Cerebellar nuclear complex (tissue), 1 donor: ENCODE results near the gene GGACT.
"Not testable (repeated sequence)": the region's sequence is repeated elsewhere in the genome, so short reads cannot be mapped to it uniquely, and the experiment has no call there.

Source experiments
- DNase-seq, 2 experiments: peaks; one replicate each; lab custom pipeline; 2025; lab: John Stamatoyannopoulos, UW

GGACT gene

DNA sequence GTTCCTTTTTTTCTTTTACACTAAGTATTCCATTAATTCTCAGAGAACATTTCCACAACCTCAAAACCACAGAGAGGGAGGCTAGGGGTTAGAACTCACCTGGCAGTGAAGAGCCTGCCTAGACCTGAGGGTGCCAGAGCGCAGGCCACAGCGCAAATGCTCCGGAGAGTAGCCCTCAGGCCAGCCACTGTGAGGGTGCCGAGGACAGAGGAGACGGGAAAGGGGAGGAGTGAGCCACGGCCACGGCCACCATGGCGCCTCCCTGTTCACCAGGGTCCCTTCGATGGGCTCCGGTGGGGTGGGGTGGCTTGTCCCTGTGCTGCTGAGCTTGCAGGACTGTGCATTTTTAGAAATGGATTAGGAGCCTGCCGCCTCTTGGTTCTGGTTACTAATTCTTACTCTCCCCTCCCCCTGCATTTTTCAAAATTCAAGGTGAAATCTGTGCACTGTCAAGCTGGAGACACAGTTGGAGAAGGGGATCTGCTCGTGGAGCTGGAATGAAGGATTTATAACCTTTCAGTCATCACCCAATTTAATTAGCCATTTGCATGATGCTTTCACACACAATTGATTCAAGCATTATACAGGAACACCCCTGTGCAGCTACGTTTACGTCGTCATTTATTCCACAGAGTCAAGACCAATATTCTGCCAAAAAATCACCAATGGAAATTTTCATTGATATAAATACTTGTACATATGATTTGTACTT, 58.8 kb downstream of the GGACT start:
- DNase-seq: no peak

DNA sequence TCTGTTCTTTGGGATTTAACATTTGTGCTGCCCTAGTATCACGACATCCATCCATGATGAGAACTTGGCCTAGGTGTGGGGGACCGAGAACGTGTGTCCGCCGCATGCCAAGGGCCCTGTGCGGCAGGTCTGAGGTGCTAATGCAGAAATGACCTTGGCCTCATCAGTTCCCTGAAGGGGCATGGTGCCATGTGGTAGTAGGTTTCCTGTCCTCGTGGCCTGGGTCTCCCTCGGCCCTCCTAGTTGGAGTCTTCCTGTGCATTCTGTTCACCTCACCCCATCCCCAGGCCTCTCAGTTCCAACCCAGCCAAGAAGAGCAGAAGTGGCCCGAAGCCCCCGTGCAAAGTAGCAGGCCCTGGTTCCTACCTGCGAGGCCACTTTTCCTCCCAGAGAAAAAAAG, 59.8 kb downstream of the GGACT start:
- DNase-seq: no peak

DNA sequence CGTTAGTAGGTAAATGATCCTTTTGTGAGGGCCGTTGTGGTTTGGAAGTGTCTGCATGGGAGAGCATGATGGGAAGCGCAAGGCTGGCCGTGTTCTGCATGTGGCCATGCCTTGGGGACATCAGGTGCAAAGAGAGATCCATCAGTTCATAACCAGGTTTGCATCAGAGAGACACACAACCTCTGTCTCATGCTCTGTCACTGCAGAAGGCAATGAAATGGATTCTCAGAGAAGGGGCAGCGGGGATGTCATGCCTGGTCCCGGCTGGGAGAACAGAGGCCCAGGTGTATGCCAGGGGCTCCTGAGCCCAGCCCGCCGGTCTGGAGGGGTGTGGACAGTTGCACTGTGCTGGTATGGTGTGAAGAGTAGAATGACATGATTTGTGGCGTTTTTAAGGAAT, 60.2 kb downstream of the GGACT start:
- no peak for DNase-seq

DNA sequence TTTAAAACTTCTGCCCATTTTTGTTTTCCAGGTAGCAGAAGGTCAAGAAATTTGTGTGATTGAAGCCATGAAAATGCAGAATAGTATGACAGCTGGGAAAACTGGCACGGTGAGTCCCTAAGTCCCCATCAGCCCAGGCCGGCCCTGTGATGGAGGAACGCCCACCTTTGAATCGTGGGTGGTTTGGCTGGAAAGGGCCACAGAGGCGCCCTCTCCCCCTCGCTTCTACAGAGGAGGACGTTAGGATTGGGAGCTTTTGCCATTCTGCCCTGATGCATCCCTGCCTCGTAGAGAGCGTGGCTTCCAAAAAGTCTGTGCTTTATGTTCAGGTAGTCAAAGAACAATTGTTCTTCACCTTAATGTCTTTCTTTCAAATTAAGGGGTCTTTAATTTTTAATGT, 60.9 kb downstream of the GGACT start:
- DNase-seq: no peak

DNA sequence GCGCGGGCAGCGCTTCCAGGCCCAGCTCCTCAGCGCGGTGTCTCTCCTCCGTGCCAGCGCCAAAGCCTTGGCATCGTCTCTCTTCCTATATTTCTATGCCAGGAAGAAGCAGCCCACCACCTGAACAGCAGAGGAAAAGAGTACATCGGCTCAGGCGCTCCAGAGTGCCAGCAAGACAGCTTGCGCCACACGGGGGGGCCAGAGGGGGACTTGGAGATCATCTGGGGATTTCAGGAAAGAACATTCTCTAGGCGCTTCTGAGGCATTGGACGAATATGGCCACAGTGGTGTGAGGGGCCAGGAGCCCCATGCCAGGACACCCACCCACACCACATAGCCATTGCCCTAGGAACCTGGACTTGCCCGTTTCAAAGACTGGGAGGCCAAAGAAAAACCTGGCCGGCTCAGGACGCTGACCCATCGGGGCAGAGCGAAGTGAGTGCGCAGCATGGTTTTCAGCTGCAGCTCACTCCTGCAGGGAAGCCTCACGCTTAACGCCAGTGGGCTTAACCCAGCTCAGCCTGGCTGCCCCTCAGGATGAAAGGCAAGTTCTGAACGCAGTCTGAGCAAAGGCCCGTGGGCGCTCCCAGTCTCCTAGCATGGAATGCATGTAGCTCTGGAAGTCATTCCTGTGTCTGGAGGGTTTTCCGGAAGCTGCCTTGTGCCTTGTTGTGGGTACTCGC, 62.1 kb downstream of the GGACT start:
- peak in 1 of 2 experiments; percentile 55 for DNase-seq

DNA sequence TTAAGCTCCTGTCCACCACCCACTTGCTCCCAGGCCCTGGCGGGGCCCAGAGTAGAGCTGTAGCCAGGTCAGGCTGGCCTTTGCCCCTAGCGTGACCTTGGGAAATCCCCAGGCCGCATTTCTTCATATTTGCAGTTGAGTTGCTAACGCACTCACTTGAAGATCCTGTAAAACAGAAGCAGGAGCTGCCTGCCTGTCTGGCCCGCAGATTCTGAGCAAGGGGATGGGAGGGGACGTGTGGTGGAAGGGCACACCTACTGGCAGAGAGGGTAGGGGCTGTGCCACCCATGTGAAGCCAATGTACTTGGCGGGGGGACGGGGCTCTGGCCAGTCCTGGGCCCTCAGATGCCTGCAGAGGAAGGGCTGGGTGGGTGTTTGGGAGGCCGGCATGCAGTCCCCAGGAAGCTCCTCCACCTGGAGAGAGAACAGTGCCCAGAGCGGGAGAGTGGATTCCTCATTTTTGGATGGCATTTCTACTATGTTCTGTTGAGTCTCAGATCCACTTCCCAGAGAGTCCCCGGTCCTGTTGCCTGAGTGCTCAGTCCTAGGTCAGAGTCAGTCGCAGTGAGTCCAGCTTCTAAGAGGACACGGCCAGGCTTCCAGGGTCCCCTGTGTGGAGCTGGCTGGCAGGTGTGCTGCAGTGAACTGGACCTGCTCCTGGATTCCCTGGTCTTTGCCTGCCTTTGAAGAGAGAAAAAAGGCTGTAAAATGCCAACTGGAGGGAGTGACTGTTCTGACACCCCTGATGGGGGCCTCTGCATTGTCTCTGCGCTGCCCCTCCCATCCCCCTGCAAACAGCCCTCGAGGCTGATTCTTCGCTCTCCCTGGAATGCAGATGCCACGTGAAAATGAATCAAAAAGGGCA, 62.9 kb downstream of the GGACT start:
- no peak for DNase-seq

DNA sequence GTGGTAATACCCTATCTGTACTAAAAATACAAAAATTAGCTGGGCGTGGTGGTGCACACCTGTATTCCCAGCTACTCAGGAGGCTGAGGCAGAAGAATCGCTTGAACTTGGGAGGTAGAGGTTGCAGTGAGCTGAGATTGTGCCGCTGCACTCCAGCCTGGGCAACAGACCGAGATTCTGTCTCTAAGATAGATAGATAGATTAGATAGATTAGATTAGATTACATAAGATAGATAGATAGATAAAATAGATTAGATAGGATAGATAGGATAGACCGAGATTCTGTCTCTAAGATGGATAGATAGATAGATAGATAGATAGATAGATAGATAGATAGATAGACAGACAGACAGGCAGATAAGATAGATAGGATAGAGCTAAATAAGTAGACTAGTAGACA, 63.9 kb downstream of the GGACT start:
- not testable (repeated sequence) for DNase-seq

DNA sequence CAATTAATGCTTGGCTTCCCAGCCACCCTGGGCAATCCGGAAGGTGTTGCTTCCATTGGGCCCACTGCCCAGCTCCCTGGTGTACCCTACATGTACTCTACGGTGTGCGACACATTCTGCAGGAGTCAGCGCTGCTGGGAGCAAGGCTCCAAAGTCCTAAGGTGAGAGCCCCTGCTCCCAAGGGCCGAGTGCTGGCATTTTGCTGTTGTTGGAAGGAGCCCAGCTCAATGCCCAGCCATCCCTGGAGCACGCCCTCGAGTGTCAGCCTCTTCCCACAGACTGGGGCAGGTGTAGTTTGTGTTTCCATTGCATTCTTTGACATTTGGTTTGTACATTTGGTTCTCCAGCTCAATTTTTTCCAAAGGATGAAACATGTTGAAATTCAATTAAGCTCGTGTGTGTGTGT, 64.6 kb downstream of the GGACT start:
- DNase-seq: no peak

DNA sequence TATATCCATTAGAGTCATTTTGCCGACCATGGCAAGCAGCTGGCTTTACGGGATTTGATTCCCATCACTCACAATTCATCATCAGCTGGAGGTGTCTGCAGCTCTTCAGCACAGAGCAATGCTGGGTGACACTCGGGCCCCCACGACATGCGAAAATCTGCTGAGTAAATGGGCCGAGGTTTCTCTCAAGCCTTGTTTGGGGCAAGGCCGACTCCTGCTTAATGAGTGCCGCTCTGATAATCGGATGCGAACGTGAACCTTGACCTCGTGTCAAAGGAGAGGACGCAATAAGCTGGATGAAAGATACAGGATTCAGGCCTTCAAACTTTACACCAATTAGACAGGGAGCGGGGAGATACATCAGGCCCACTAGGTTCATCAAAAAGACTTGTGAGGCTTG, 65.2 kb downstream of the GGACT start:
- DNase-seq: no peak

DNA sequence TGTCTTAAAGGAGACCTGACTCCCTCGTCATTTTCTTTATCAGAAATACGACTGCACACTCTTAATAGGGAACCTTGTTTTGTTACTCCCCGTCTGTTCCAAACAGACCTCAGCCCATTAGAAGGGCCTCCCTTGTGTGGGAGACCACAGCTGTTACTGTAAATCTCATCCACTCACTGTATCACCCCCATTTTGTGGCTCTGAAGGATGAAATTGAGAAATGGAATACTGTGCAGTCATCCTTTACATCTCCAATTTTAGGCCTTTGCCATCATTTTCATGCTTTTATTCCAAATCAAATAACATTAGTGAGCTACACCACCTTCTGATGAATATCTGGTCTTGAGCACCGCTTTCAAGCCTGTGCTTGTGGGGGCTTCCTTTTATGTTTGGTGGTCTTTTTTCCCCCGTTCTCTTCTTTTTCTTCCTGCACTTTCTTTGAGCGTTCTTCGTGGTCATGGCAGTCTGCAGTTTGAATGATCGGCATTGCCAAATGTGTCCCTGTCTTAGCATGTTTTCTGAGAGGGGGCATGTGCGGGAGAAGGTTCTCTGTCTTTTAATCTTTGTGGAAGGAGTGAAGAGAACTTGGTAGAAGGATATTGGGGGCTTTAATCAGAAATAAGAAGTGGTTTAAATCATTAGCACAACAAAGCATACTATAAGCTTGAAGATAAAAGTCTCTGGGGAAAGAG, 65.8 kb downstream of the GGACT start:
- no peak for DNase-seq

DNA sequence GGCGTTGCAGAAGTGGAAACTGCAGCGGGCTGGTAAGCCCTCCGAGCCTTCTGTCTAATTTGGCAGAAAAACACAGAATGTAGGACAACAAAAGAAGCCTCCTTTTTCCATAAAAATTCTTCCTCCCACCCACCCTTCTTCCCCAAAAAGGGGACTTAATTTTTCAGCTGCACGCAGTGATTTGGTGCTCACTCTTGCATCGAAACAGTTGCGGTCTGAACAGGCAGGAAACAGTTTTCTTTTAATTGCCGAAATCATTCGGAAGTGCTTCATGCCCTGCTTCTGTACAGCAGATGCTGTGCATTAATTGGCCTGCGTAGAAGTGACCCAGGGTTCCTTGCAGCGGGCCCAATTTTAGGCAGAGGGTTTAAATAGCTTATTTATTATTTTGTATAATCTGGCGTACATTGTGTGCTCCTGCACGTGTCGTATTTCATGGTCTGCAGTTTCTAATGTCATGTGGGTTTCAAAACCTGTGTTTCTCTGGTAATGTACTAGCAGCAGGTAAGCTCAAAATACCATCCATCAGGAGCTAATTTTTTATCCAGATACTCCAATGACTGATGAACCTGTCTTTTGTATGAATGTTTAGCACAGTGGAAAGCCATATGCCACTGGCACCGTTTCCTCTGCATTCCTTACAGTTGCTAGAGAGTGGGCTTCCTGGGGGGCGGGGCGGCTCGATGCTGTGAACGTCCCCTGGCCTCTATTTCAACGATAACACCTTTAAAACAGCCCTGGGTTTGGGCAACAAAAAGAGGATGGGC, 66.6 kb downstream of the GGACT start:
- peak; percentile 23 to 55 for DNase-seq

DNA sequence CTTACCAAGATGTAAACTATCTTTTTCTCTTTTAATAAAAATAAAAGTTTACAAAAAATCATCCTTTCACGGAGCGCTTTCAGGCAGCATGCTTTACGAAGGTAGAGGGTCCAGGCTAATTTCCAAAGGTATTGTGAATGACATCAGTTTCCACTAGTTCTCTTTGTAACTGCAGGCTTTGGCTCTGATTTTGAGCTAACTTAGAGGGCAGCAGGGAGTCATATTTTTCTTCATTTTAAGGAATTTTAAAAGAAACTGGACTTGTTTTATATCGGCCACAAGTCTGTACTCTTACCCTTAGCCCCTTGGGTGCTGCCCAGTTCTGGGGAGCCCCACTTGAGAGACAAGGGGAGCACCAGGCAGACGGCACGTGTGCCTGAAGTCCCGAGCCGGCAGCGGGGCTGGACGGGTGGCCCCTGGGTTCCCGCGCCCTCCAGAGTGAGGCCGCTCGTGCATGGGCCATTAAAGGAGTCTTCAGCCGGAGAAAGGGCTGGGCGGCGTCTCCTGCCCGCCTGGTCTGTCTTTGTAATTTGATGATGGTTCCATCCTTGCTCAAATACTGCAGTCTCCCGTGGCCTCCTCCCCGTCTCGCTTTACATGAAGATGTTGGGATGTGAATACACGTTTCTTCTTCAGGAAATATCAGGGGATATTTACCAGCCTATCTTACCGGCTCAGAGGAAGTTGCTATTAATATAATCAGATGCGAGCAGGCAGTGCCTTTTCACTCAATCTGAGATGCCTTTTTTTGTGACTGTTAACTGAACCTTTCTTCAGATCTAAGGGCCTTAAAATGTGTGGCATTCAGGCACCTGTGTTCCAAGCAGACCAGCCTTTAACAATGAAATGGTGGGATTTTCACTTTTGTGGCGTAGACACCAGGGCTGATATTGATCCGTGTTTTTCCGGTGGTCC, 67.4 kb downstream of the GGACT start:
- no peak for DNase-seq

DNA sequence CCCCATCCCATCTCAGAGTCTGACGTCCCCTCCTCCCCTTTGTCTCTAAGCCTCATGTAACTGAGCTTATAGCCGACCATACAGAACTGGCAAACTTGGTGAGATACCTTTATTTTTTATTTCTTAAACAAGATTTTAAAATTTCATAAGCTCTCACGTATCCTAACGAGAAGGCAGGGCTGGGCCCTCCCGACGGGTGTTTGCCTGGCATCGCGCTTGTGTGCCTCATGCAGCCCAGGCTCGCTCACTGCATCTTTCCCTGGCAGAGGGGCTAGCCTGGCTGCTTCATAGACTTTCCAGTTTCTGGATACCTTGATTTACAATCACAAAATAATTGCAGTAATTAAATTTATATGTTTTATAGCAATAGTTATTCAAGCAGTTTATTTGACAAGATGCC, 69.0 kb downstream of the GGACT start:
- DNase-seq: no peak

DNA sequence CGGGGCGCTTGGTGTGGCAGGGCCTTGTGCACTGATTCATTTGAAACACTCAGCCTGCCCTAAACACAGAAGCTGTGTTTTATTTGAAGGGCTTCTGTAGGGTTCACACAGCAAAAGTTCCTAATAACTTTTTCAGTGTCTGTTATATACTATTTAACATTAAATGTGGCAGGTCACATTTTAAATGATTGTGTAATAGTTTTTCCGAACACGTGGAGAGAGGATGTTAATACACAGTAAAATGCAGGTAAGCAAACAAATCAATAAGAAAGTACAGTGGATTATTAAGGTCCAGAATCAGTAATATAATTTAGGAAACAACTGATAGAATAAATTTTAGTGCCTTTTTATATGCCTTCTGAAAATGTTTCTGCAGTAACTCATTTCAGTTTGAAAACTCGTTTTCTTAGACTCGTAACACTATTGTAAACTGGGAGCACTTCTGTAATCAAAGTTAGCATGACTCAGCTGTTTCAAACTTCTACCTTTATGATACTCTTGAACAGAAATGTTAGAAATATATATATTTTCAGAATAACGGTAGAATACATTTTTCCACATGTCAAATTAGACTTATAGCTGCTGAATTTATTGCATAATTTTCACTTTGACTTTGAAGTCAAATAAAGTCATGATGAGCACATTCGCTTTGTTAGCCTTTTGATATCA, 70.1 kb downstream of the GGACT start:
- DNase-seq: no peak

DNA sequence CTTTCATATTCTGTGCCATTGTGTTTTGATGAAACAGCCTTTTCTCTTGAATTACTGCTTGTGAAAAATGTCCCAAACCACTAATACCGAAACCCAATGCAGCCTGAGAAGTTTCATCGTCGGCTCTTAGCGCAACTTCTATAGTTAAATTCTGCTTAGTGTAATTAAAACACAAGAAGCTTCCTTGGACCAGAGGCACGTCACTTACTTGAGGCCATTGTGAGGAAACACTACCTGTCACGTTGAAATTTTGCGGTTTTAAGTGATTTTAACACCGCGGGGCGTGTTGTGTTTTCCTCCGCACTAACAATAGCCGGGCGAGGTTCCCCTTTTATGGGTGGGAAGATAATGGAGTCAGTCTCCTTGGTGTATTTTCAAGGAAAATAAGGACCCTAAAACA, 70.9 kb downstream of the GGACT start:
- no peak for DNase-seq

DNA sequence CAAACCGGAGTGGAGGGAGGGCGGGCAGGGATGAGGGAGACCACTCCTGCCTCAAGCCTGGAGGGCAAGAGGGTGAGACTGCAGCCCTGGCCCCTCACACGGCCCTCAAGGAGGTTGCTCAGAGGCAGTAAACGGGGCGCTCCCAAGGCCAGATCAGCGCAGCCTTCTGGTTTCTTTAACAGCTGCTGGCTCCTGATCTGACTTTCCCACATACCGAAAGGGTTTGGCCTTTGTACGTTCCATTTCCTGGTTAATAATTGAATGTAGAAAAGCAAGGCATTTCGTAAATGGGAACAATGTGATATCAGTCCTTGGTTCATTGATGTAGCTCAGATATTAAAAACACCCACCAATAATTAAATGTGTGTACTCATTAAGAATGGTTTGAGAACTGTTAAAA, 71.5 kb downstream of the GGACT start:
- no peak for DNase-seq

DNA sequence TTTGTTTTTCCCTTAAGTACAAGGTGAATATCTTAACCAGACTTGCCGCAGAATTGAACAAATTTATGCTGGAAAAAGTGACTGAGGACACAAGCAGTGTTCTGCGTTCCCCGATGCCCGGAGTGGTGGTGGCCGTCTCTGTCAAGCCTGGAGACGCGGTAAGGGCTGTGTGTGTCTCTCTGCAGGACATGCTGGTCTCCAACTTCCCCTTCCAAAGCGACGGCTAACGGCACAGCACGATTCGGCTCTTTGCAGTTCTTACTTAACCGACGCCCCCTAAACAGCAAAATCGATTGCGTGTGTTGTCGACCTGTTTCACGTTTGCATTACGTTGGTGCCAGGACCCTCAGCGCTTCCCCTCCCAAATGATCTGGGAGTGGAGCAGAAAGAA, 73.2 kb downstream of the GGACT start:
- DNase-seq: no peak

DNA sequence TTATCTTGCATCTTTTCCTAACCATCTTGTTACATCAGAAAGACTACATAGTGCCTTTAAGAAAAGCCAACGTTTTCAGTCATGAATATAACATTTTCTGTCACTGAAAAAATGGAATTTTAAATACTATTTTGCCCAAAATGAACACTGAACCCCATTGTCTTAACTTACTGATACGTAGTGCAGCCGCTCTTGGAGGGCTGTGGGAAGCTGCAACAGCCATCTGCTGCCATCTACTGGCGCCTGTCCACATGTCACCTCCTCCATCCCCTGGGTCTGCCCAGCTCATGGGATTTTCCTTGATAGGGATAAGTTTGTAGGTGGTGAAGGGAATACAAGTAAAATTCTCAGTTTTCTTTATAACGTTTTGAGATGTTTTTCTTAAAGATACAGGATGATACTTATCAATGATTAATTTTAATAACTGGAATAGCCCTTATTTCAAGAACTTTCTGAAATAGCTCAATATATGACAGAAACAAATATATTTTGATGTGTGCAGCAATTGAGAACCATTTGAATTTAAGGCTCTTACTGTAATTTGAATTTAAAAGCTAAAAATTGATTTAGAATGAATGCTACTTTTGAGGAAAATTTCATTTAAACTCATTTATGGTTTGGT, 73.7 kb downstream of the GGACT start:
- peak; percentile 10 to 83 for DNase-seq

DNA sequence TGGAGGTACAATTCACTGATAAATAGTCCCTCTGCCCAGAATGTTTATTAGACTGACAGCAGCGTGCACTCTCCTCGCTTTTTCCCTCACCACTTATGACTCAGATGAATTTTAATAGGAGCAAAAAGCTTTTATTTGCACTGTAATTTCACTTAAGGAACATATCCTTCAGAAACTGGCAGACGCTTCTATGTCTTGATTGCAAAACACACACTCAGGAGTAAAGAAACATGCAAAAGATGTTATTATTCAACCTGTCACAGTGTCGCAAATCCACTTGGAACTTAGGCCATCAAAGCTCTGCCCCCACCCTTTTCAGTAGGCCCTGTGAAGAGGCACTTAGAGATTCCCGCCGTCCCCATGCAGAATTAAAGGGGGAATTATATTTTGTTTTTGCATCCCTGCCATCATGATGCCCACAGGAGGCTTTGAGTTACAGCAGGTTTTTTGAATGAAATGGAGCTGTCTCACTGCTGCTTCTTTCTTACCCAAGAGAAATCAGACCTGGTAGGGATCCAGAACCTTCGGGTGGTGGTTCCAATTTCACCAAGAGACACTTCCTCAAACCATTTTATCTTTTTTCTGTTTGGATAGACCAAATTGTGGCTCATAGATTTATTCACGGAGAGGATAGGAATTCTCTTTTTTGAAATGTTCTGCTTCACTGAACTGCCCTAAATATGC, 74.5 kb downstream of the GGACT start:
- DNase-seq: no peak
